ENCODE measurements around the gene PSKH1. TPM values are rescaled to one million over a fixed set of nuclear protein-coding genes. Genes with fewer than 3 reads are reported as not detected.
A peak's percentile ranks its signal among the peaks of the same experiment; 100 is the strongest.

PSKH1 gene
- total RNA-seq, 1 experiment from 2014 or later = 13.8 TPM

- Histone ChIP-seq H3K9me3 (no peaks in the 10 kb centered on the region), H3K36me3 (no peaks in the 10 kb centered on the region; the same call in none of the 2 replicates), H3K4me3 (no peak overlapping the region), H3K27me3 (no peaks in the 10 kb centered on the region)
- no peak for DNase-seq
Observed at GRCh38 chr16:67951485-67951884, 58.4 kb downstream of the PSKH1 start.

- H3K27me3 ChIP-seq = no peaks in the 10 kb centered on the region
- no peak overlapping the region for H3K4me3 ChIP-seq
- H3K9me3 ChIP-seq = no peaks in the 10 kb centered on the region
- no peak for DNase-seq
- H3K36me3 ChIP-seq = no peaks in the 10 kb centered on the region; the same call in none of the 2 replicates
Observed at GRCh38 chr16:67953641-67954375, 60.8 kb downstream of the PSKH1 start.

GRCh38 chr16:67954421-67955196 lies 61.6 kb downstream of the PSKH1 start:
- DNase-seq = no peak
- H3K4me3 ChIP-seq = no peak overlapping the region
- no peaks in the 10 kb centered on the region for H3K27me3 ChIP-seq
- no peaks in the 10 kb centered on the region; the same call in none of the 2 replicates for H3K36me3 ChIP-seq
- no peaks in the 10 kb centered on the region for H3K9me3 ChIP-seq

GRCh38 chr16:67957622-67958021 lies 64.6 kb downstream of the PSKH1 start:
- no peak for DNase-seq
- H3K36me3 ChIP-seq = no peaks in the 10 kb centered on the region; the same call in none of the 2 replicates
- no peaks in the 10 kb centered on the region for H3K27me3 ChIP-seq
- H3K4me3 ChIP-seq = no peak overlapping the region
- H3K9me3 ChIP-seq = no peaks in the 10 kb centered on the region

- Histone ChIP-seq H3K27me3 (no peaks in the 10 kb centered on the region), H3K4me3 (no peak overlapping the region), H3K36me3 (peaks cover 2% of the 10 kb centered on the region), H3K9me3 (no peaks in the 10 kb centered on the region)
- no peak for DNase-seq
Observed at GRCh38 chr16:67959536-67960329, 66.7 kb downstream of the PSKH1 start.

- no peaks in the 10 kb centered on the region for H3K9me3 ChIP-seq
- no peaks in the 10 kb centered on the region for H3K27me3 ChIP-seq
- peaks cover 2% of the 10 kb centered on the region for H3K36me3 ChIP-seq
- H3K4me3 ChIP-seq = no peak overlapping the region
- no peak for DNase-seq
Observed at GRCh38 chr16:67961551-67961957, 68.5 kb downstream of the PSKH1 start.

- H3K4me3 ChIP-seq = no peak overlapping the region
- no peak for DNase-seq
- no peaks in the 10 kb centered on the region for H3K9me3 ChIP-seq
- H3K27me3 ChIP-seq = no peaks in the 10 kb centered on the region
- H3K36me3 ChIP-seq = peaks cover 2% of the 10 kb centered on the region
Observed at GRCh38 chr16:67962135-67962534, 69.1 kb downstream of the PSKH1 start.

GRCh38 chr16:67963292-67963661 lies 70.2 kb downstream of the PSKH1 start:
- Histone ChIP-seq H3K36me3 (peaks cover 2% of the 10 kb centered on the region), H3K4me3 (no peak overlapping the region), H3K27me3 (no peaks in the 10 kb centered on the region), H3K9me3 (no peaks in the 10 kb centered on the region)
- DNase-seq = no peak

GRCh38 chr16:67963662-67964321 lies 70.7 kb downstream of the PSKH1 start:
- no peaks in the 10 kb centered on the region for H3K9me3 ChIP-seq
- peaks cover 2% of the 10 kb centered on the region for H3K36me3 ChIP-seq
- DNase-seq = no peak
- no peaks in the 10 kb centered on the region for H3K27me3 ChIP-seq
- no peak overlapping the region for H3K4me3 ChIP-seq

GRCh38 chr16:67964477-67965131 lies 71.5 kb downstream of the PSKH1 start:
- H3K9me3 ChIP-seq = no peaks in the 10 kb centered on the region
- peaks cover 2% of the 10 kb centered on the region for H3K36me3 ChIP-seq
- DNase-seq = no peak
- no peak overlapping the region for H3K4me3 ChIP-seq
- H3K27me3 ChIP-seq = no peaks in the 10 kb centered on the region

GRCh38 chr16:67965668-67966548 lies 72.9 kb downstream of the PSKH1 start:
- no peak for DNase-seq
- peaks cover 2% of the 10 kb centered on the region for H3K36me3 ChIP-seq
- no peak overlapping the region for H3K4me3 ChIP-seq
- no peaks in the 10 kb centered on the region for H3K27me3 ChIP-seq
- H3K9me3 ChIP-seq = no peaks in the 10 kb centered on the region

- Histone ChIP-seq H3K4me3 (peak overlapping the region; percentile 64), H3K9me3 (no peaks in the 10 kb centered on the region), H3K27me3 (no peaks in the 10 kb centered on the region), H3K36me3 (peaks cover 2% of the 10 kb centered on the region)
- no peak for DNase-seq
Observed at GRCh38 chr16:67966549-67967182, 73.6 kb downstream of the PSKH1 start.

GRCh38 chr16:67967183-67967957 lies 74.3 kb downstream of the PSKH1 start:
- no peak for DNase-seq
- Histone ChIP-seq H3K27me3 (no peaks in the 10 kb centered on the region), H3K36me3 (peaks cover 2% of the 10 kb centered on the region), H3K4me3 (peak overlapping the region; percentile 64), H3K9me3 (no peaks in the 10 kb centered on the region)

GRCh38 chr16:67967958-67968399 lies 74.9 kb downstream of the PSKH1 start:
- Histone ChIP-seq H3K36me3 (no peaks in the 10 kb centered on the region; the same call in 1 of the 2 replicates), H3K9me3 (no peaks in the 10 kb centered on the region), H3K27me3 (no peaks in the 10 kb centered on the region), H3K4me3 (peak overlapping the region; percentile 64)
- DNase-seq = no peak
